GM08714 (cell line): ENCODE data around the gene BFSP2.
"Not testable (repeated sequence)": the region's sequence is repeated elsewhere in the genome, so short reads cannot be mapped to it uniquely, and the experiment has no call there.

Experiments
- H3K4me3 ChIP-seq: fragments of 200-500 bp; sonication (Bioruptor generic); 2 replicates; pipeline ENCODE4 v1.5.1; 2014; ENCODE audit warnings: mild to moderate bottlenecking, low read length, inconsistent platforms
- ZNF274 ChIP-seq: IDR thresholded peaks from 2 replicates; pipeline ENCODE4 v1.6.1; 2012; ENCODE audit warnings: mild to moderate bottlenecking, low read depth, low read length

Gene BFSP2

GRCh38 chr3:133509488-133509887 is 109.6 kb downstream of the BFSP2 start:
- TF ChIP-seq ZNF274, result no peak
- no peak overlapping the region for H3K4me3 ChIP-seq

- TF ChIP-seq ZNF274, result no peak
Measured at GRCh38 chr3:133512416-133513089, 112.7 kb downstream of the BFSP2 start.

GRCh38 chr3:133514418-133514817 is 114.6 kb downstream of the BFSP2 start:
- H3K4me3 ChIP-seq, result no peak overlapping the region
- no peak for TF ChIP-seq ZNF274

More at GRCh38 chr3:133512416-133513089, 112.7 kb downstream of the BFSP2 start:
- no peak overlapping the region for H3K4me3 ChIP-seq

DNA sequence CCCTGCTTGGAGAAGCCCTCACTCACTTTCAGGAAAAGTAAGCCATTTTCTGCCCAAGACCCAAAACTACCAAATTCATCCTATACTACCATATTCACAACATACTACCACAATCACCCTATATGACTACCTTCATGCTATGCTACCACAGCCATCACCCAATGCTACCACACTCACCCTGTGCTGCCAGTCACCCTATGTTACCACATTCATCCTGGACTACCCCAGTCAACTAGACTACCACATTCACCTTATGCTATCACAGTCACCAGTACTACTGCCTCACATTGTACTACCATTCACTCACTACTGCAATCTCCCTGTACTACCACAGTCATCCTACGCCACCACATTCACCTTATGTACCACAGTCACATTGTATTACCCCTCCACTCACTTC is 115.3 kb downstream of the BFSP2 start:
- H3K4me3 ChIP-seq, result no peak overlapping the region
- no peak for TF ChIP-seq ZNF274

DNA sequence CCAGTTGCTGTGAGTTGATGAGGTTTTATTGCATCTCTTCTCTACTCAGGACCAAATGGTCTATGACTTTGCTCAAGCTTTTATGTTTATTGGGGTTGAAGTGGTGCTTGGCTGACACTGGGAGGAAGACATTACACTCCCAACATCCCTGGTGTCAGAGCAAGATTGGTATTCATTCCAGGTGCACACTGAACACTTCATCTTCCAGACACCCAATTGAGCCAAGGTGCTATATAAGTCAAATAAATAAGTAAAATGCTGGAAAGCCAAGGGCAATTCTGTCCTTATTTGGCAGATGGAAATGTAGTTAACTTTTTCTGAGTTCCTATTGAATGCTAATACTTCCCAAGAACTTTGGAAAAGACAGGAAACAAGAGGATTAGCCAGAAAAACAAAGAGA is 120.4 kb downstream of the BFSP2 start:
- no peak overlapping the region for H3K4me3 ChIP-seq
- TF ChIP-seq ZNF274, result no peak

DNA sequence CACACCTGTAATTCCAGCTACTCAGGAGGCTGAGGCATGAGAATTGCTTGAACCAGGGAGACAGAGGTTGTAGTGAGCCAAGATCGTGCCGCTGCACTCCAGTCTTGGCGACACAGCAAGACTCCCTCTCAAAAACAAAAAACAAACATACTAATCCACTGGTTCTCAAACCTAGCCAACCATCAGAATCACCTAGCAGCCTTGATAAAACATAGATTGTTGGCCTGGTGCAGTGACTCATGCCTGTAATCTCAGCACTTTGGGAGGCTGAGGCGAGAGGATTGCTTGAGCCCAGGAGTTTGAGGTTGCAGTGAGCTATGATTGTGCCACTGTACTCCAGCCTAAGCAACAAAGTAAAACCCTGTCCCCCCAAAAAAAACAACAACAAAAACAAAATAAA is 121.1 kb downstream of the BFSP2 start:
- not testable (repeated sequence) for H3K4me3 ChIP-seq

GRCh38 chr3:133521946-133522345 is 122.1 kb downstream of the BFSP2 start:
- TF ChIP-seq ZNF274, result no peak
- H3K4me3 ChIP-seq, result no peak overlapping the region

DNA sequence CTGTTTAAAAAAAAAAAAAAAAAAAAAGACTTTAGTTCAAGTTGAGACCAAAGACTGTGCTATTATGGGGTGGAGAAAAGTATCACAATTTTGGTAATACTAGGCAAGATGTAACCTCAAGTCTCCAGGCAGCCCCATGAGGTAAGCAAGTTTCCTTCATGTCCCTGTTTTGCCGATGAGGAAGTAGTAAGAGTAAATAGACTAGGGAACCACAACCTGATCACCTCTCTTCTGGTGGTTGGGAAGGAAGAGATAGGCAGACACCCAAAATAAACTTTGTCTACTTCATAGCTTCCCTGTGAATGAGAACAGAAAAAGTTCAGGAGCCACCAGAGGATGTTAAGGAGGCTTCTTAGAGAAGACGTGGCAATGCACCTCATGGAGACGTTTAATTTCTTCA is 123.9 kb downstream of the BFSP2 start:
- not testable (repeated sequence) for H3K4me3 ChIP-seq
